Stimulated activated CD4-positive, alpha-beta T cell treated with anti-CD3 and anti-CD28 coated beads, Interleukin-15, amount 100 ng/mL, for 24 hours (primary cell): ENCODE results near the gene TPH2.
A peak's percentile ranks its signal among the peaks of the same experiment; 100 is the strongest.

Experiments used
- DNase-seq: peaks from one replicate; pipeline ENCODE4 v3.0.0-alpha.2; 2020

The TPH2 gene

GRCh38 chr12:71967211-71967610, 28.6 kb downstream of the TPH2 start:
- DNase-seq, result no peak

- no peak for DNase-seq
These were observed 30.7 kb downstream of the TPH2 start for GRCh38 chr12:71969330-71969729.

GRCh38 chr12:71970031-71970430, 31.4 kb downstream of the TPH2 start:
- DNase-seq, result no peak

- DNase-seq, result no peak
These were observed 33.9 kb downstream of the TPH2 start for GRCh38 chr12:71972441-71973074.

GRCh38 chr12:71973687-71974086, 35.0 kb downstream of the TPH2 start:
- DNase-seq, result no peak

GRCh38 chr12:71980538-71980937, 41.9 kb downstream of the TPH2 start:
- no peak for DNase-seq

- no peak for DNase-seq
These were observed 42.5 kb downstream of the TPH2 start for GRCh38 chr12:71981149-71981548.

GRCh38 chr12:71994715-71995114, 56.1 kb downstream of the TPH2 start:
- DNase-seq, result no peak

- DNase-seq, result no peak
These were observed 61.1 kb downstream of the TPH2 start for GRCh38 chr12:71999795-72000194.

GRCh38 chr12:72000969-72001648, 62.5 kb downstream of the TPH2 start:
- no peak for DNase-seq

GRCh38 chr12:72006766-72007165, 68.1 kb downstream of the TPH2 start:
- no peak for DNase-seq

- no peak for DNase-seq
These were observed 71.7 kb downstream of the TPH2 start for GRCh38 chr12:72010356-72010755.

GRCh38 chr12:72011374-72011773, 72.7 kb downstream of the TPH2 start:
- DNase-seq, result no peak

GRCh38 chr12:72012874-72013273, 74.2 kb downstream of the TPH2 start:
- no peak for DNase-seq

GRCh38 chr12:72015895-72016294, 77.2 kb downstream of the TPH2 start:
- DNase-seq, result no peak

GRCh38 chr12:72017054-72017651, 78.5 kb downstream of the TPH2 start:
- DNase-seq, result peak; percentile 67

- no peak for DNase-seq
These were observed 79.4 kb downstream of the TPH2 start for GRCh38 chr12:72018036-72018435.

- DNase-seq, result no peak
These were observed 86.0 kb downstream of the TPH2 start for GRCh38 chr12:72024613-72025012.

- no peak for DNase-seq
These were observed 86.9 kb downstream of the TPH2 start for GRCh38 chr12:72025524-72025923.

- no peak for DNase-seq
These were observed 90.3 kb downstream of the TPH2 start for GRCh38 chr12:72028966-72029365.

- DNase-seq, result no peak
These were observed 91.6 kb downstream of the TPH2 start for GRCh38 chr12:72030277-72030676.

- DNase-seq, result no peak
These were observed 92.4 kb downstream of the TPH2 start for GRCh38 chr12:72031066-72031465.

GRCh38 chr12:72033991-72034390, 95.3 kb downstream of the TPH2 start:
- DNase-seq, result no peak

GRCh38 chr12:72035625-72036024, 97.0 kb downstream of the TPH2 start:
- DNase-seq, result no peak

GRCh38 chr12:72036393-72036792, 97.7 kb downstream of the TPH2 start:
- no peak for DNase-seq
